HEK293T (cell line): ENCODE results near the gene CLDN16.

Experiments used
- BHLHE40 ChIP-seq: fragments of 450-650 bp; IDR thresholded peaks from 2 replicates; pipeline ENCODE4 v1.6.1; 2016; ENCODE audit warnings: mild to moderate bottlenecking, moderate library complexity, borderline replicate concordance
- ELF4 ChIP-seq: fragments of 450-650 bp; IDR thresholded peaks from 2 replicates; pipeline ENCODE4 v1.6.1; 2017; ENCODE audit warnings: antibody characterized with exemption
- FOXA1 ChIP-seq: fragments of 450-650 bp; IDR thresholded peaks from 2 replicates; pipeline ENCODE4 v1.6.1; 2016; ENCODE audit warnings: mild to moderate bottlenecking
- TARDBP ChIP-seq: fragments of 450-650 bp; IDR thresholded peaks from 2 replicates; pipeline ENCODE4 v1.6.1; 2016

GRCh38 chr3:190359813-190360212 is 28.1 kb upstream of the CLDN16 start:
- TF ChIP-seq ELF4: no peak
- TF ChIP-seq FOXA1: no peak
- no peak for TF ChIP-seq TARDBP
- no peak for TF ChIP-seq BHLHE40
